WTC11 (cell line): ENCODE measurements around the gene AIG1. TPM values are rescaled to one million over a fixed set of nuclear protein-coding genes. Genes with fewer than 3 reads are reported as not detected.

ENCODE experiments used
- ATAC-seq: fragments of 200-7000 bp; cut with Tn5 transposase; 2 replicates; pipeline ENCODE4 v1.10.0; 2021; ENCODE audit warnings: mild to moderate bottlenecking, moderate library complexity
- CTCF ChIA-PET: fragments of 300-600 bp; sonication (Branson Sonifier 250); formaldehyde crosslinking; loops from one replicate; lab custom pipeline; 2021; ENCODE audit warnings: antibody characterized with exemption; lab: Charles Lee
- POLR2A ChIA-PET: fragments of 350-600 bp; sonication (Branson Sonifier 250); formaldehyde crosslinking; loops from one replicate; lab custom pipeline; 2021; ENCODE audit warnings: antibody characterized with exemption; lab: Charles Lee
- DNase-seq: peaks from one replicate; pipeline ENCODE4 v3.0.0; 2021; ENCODE audit warnings: low spot score
- H3K27ac Mint-ChIP-seq: 2 replicates; pipeline ENCODE4 v1.8.0; 2021; ENCODE audit warnings: mixed read lengths
- H3K27me3 Mint-ChIP-seq: 2 replicates; pipeline ENCODE4 v1.8.0; 2021; ENCODE audit warnings: low read depth, mild to moderate bottlenecking, moderate library complexity, mixed read lengths
- H3K36me3 Mint-ChIP-seq: 2 replicates; pipeline ENCODE4 v1.8.0; 2021; ENCODE audit warnings: mixed read lengths
- H3K4me1 Mint-ChIP-seq: 2 replicates; pipeline ENCODE4 v1.8.0; 2022; ENCODE audit warnings: mixed read lengths
- H3K4me3 Mint-ChIP-seq: 2 replicates; pipeline ENCODE4 v1.8.0; 2021; ENCODE audit warnings: mild to moderate bottlenecking, moderate library complexity, mixed read lengths
- H3K9me3 Mint-ChIP-seq: 2 replicates; pipeline ENCODE4 v1.8.0; 2021; ENCODE audit warnings: mixed read lengths
- CREM ChIP-seq: sonication (generic); formaldehyde crosslinking; IDR thresholded peaks from 2 replicates; pipeline ENCODE4 v1.8.1; 2022; ENCODE audit warnings: mild to moderate bottlenecking, missing genetic modification reagents, moderate library complexity
- ELF4 ChIP-seq: sonication (generic); formaldehyde crosslinking; IDR thresholded peaks from 2 replicates; pipeline ENCODE4 v1.8.1; 2022; ENCODE audit warnings: low read depth, mild to moderate bottlenecking, moderate library complexity, missing genetic modification reagents
- ETV6 ChIP-seq: sonication (generic); formaldehyde crosslinking; IDR thresholded peaks from 2 replicates; pipeline ENCODE4 v1.8.1; 2022; ENCODE audit warnings: mild to moderate bottlenecking, missing genetic modification reagents
- GTF2I ChIP-seq: fragments of 250-450 bp; sonication (Bioruptor Pico); conservative IDR thresholded peaks from 2 replicates; pipeline ENCODE4 v1.4.0; 2021; ENCODE audit warnings: mild to moderate bottlenecking
- IRF2 ChIP-seq: sonication (generic); formaldehyde crosslinking; IDR thresholded peaks from 2 replicates; pipeline ENCODE4 v1.8.0; 2022; ENCODE audit warnings: low read depth, missing genetic modification reagents, borderline replicate concordance
- MLX ChIP-seq: sonication (generic); formaldehyde crosslinking; IDR thresholded peaks from 2 replicates; pipeline ENCODE4 v1.8.1; 2023; ENCODE audit warnings: mild to moderate bottlenecking, missing genetic modification reagents, moderate library complexity
- MYBL2 ChIP-seq: sonication (generic); formaldehyde crosslinking; IDR thresholded peaks from 2 replicates; pipeline ENCODE4 v1.8.1; 2023; ENCODE audit warnings: mild to moderate bottlenecking, moderate library complexity, missing genetic modification reagents
- NFE2L1 ChIP-seq: sonication (generic); formaldehyde crosslinking; IDR thresholded peaks from 2 replicates; pipeline ENCODE4 v1.8.1; 2023; ENCODE audit warnings: missing genetic modification reagents
- NR2C2 ChIP-seq: sonication (generic); formaldehyde crosslinking; IDR thresholded peaks from 2 replicates; pipeline ENCODE4 v1.8.0; 2022; ENCODE audit warnings: mild to moderate bottlenecking, missing genetic modification reagents
- NR3C1 ChIP-seq: sonication (generic); formaldehyde crosslinking; conservative IDR thresholded peaks from 2 replicates; pipeline ENCODE4 v1.8.1; 2023; ENCODE audit warnings: low read depth, mild to moderate bottlenecking, missing genetic modification reagents
- SP1 ChIP-seq: sonication (generic); formaldehyde crosslinking; conservative IDR thresholded peaks from 2 replicates; pipeline ENCODE4 v1.8.1; 2022; ENCODE audit warnings: missing genetic modification reagents
- TCF7 ChIP-seq: sonication (generic); formaldehyde crosslinking; IDR thresholded peaks from 2 replicates; pipeline ENCODE4 v1.8.0; 2022; ENCODE audit warnings: mild to moderate bottlenecking, low read depth, missing genetic modification reagents, moderate library complexity
- ZNF121 ChIP-seq: sonication (generic); formaldehyde crosslinking; IDR thresholded peaks from 2 replicates; pipeline ENCODE4 v1.8.0; 2023; ENCODE audit warnings: missing genetic modification reagents
- ZNF138 ChIP-seq: sonication (generic); formaldehyde crosslinking; conservative IDR thresholded peaks from 2 replicates; pipeline ENCODE4 v1.8.1; 2022; ENCODE audit warnings: mild to moderate bottlenecking, moderate library complexity, missing genetic modification reagents
- ZNF396 ChIP-seq: fragments of 250-450 bp; sonication (Bioruptor Pico); IDR thresholded peaks from 2 replicates; pipeline ENCODE4 v1.8.0; 2021; ENCODE audit warnings: mild to moderate bottlenecking, moderate library complexity, borderline replicate concordance
- total RNA-seq: library from RNA; stranded (reverse); gene quantifications from 3 replicates; pipeline ENCODE4 v1.2.3, GENCODE V29; 2021
- TF ChIP-seq, protein P1 (sequence below): fragments of 200-600 bp; IDR thresholded peaks from 2 replicates; pipeline ENCODE4 v1.8.0; 2022; ENCODE audit warnings: antibody characterized with exemption
- TF ChIP-seq, protein P2 (sequence below): sonication (generic); formaldehyde crosslinking; IDR thresholded peaks from 2 replicates; pipeline ENCODE4 v1.8.1; 2023; ENCODE audit warnings: mild to moderate bottlenecking, missing genetic modification reagents
- TF ChIP-seq, protein P3 (sequence below): sonication (generic); formaldehyde crosslinking; IDR thresholded peaks from 2 replicates; pipeline ENCODE4 v1.8.0; 2022; ENCODE audit warnings: mild to moderate bottlenecking, missing genetic modification reagents

The AIG1 gene
- total RNA-seq, 1 experiment from 2014 or later = 38.8 TPM

DNA sequence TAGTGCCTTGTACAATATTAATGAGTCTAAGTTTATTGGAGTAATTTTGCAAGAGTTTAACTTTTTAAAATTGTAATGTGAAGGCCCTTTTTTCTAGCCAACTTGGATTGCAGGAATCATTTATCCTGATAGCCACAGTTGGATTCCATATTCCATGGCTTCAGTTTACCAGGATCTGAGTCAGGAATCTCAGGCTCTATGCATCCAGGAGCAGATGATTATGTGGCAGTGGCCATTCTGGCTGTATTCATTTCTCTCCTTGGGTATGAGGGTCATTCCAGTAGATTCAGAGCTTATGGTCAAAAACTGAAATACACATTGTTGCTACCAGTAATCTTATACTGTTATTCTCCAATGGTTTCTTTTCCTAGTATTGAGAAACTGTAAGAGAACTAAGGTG lies 2.9 kb downstream of the AIG1 start:
- H3K4me1 Mint-ChIP-seq = peaks cover 68% of the 10 kb centered on the region
- ATAC-seq = no peak
- no peak overlapping the region for H3K4me3 Mint-ChIP-seq
- no peak for TF ChIP-seq ZNF138 (CRISPR knock-in tag)
- TF ChIP-seq, all 79 proteins: peak for 0
- DNase-seq = no peak
- Mint-ChIP-seq H3K36me3 (peaks cover 14% of the 10 kb centered on the region), H3K27ac (0 out of 2 replicates have a peak overlapping the region, but pooled peaks have one; percentile 44), H3K27me3 (no peaks in the 10 kb centered on the region), H3K9me3 (peaks cover 11% of the 10 kb centered on the region)
- ChIA-PET CTCF (interaction anchor here (1.0 kb wide), 1 partner anchor 274 kb away, joined by 3 read pairs; no protein-coding TSS in a partner anchor), POLR2A (no interaction called here)

DNA sequence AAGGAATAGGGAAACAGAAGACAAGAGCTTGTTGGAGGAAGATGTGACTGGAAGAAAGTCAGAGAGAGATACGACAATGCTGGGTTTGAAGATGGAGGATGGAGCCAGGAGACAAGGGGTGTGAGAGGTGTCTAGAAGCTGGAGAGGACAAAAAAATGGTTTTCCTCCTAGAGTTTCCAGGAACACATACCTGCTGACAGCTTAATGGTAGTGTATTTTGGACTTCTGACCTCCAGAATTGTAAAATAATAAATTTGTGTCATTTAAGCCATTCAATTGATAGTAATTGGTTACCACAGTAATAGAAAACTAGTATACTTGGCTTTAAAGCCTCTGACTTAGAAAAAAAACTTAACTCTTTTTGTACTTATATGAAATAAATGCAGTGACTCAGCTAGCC lies 3.6 kb downstream of the AIG1 start:
- Mint-ChIP-seq H3K4me1 (peaks cover 62% of the 10 kb centered on the region), H3K27ac (0 out of 2 replicates have a peak overlapping the region, but pooled peaks have one; percentile 44), H3K4me3 (no peak overlapping the region), H3K27me3 (no peaks in the 10 kb centered on the region), H3K36me3 (peaks cover 14% of the 10 kb centered on the region), H3K9me3 (peaks cover 7% of the 10 kb centered on the region)
- ATAC-seq (no peak), DNase-seq (no peak)
- TF ChIP-seq NR3C1 (CRISPR knock-in tag) (no peak), ELF4 (no peak), SP1 (CRISPR knock-in tag) (no peak), TCF7 (CRISPR knock-in tag) (no peak), NR2C2 (CRISPR knock-in tag) (no peak), ZNF396 (CRISPR knock-in tag) (no peak)
- TF ChIP-seq, protein P1, sequence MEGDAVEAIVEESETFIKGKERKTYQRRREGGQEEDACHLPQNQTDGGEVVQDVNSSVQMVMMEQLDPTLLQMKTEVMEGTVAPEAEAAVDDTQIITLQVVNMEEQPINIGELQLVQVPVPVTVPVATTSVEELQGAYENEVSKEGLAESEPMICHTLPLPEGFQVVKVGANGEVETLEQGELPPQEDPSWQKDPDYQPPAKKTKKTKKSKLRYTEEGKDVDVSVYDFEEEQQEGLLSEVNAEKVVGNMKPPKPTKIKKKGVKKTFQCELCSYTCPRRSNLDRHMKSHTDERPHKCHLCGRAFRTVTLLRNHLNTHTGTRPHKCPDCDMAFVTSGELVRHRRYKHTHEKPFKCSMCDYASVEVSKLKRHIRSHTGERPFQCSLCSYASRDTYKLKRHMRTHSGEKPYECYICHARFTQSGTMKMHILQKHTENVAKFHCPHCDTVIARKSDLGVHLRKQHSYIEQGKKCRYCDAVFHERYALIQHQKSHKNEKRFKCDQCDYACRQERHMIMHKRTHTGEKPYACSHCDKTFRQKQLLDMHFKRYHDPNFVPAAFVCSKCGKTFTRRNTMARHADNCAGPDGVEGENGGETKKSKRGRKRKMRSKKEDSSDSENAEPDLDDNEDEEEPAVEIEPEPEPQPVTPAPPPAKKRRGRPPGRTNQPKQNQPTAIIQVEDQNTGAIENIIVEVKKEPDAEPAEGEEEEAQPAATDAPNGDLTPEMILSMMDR = no peak
- TF ChIP-seq, protein P2, sequence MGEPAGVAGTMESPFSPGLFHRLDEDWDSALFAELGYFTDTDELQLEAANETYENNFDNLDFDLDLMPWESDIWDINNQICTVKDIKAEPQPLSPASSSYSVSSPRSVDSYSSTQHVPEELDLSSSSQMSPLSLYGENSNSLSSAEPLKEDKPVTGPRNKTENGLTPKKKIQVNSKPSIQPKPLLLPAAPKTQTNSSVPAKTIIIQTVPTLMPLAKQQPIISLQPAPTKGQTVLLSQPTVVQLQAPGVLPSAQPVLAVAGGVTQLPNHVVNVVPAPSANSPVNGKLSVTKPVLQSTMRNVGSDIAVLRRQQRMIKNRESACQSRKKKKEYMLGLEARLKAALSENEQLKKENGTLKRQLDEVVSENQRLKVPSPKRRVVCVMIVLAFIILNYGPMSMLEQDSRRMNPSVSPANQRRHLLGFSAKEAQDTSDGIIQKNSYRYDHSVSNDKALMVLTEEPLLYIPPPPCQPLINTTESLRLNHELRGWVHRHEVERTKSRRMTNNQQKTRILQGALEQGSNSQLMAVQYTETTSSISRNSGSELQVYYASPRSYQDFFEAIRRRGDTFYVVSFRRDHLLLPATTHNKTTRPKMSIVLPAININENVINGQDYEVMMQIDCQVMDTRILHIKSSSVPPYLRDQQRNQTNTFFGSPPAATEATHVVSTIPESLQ = no peak
- ChIA-PET CTCF (no interaction called here), POLR2A (no interaction called here)

GRCh38 chr6:143064951-143065683 lies 4.4 kb downstream of the AIG1 start:
- CTCF ChIA-PET = no interaction called here
- POLR2A ChIA-PET = no interaction called here

DNA sequence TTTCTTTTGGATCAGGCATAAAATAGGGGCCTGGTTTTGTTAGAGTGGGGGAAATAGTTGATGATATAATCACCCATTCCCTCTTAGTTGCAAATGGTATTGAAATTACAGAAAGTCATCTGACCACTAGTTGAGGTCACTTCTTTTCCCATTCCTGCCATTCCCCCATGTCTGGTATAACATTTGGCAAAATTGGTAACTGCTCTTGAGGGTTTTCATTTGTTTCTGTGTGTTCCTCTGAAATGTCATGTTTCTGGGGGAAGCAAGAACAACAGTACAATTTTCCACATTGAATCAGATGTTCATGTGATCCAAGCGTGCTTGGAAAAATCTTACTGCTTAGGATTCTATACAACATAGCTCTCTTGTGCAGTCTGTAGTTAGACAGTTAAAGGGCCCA lies 7.3 kb downstream of the AIG1 start:
- Mint-ChIP-seq H3K4me3 (no peak overlapping the region), H3K27me3 (no peaks in the 10 kb centered on the region), H3K36me3 (peaks cover 14% of the 10 kb centered on the region), H3K9me3 (peaks cover 7% of the 10 kb centered on the region), H3K4me1 (peaks cover 32% of the 10 kb centered on the region), H3K27ac (0 out of 2 replicates have a peak overlapping the region, but pooled peaks have one; percentile 46)
- DNase-seq (no peak), ATAC-seq (no peak)
- POLR2A ChIA-PET = no interaction called here
- CTCF ChIA-PET = no interaction called here
- no peak for TF ChIP-seq ZNF121 (CRISPR knock-in tag)
- TF ChIP-seq MYBL2 (CRISPR knock-in tag) = no peak
- TF ChIP-seq CREM (CRISPR knock-in tag) = no peak
- TF ChIP-seq, protein P1 = no peak
- TF ChIP-seq IRF2 = no peak
- TF ChIP-seq, protein P3, sequence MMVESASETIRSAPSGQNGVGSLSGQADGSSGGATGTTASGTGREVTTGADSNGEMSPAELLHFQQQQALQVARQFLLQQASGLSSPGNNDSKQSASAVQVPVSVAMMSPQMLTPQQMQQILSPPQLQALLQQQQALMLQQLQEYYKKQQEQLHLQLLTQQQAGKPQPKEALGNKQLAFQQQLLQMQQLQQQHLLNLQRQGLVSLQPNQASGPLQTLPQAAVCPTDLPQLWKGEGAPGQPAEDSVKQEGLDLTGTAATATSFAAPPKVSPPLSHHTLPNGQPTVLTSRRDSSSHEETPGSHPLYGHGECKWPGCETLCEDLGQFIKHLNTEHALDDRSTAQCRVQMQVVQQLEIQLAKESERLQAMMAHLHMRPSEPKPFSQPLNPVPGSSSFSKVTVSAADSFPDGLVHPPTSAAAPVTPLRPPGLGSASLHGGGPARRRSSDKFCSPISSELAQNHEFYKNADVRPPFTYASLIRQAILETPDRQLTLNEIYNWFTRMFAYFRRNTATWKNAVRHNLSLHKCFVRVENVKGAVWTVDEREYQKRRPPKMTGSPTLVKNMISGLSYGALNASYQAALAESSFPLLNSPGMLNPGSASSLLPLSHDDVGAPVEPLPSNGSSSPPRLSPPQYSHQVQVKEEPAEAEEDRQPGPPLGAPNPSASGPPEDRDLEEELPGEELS (CRISPR knock-in tag) = no peak
- no peak for TF ChIP-seq NFE2L1
- TF ChIP-seq GTF2I (CRISPR knock-in tag) = no peak

More at GRCh38 chr6:143064951-143065683, 4.4 kb downstream of the AIG1 start:
- no peak for ATAC-seq
- Mint-ChIP-seq H3K9me3 (peaks cover 7% of the 10 kb centered on the region), H3K4me3 (no peak overlapping the region), H3K27me3 (no peaks in the 10 kb centered on the region), H3K4me1 (peaks cover 54% of the 10 kb centered on the region), H3K36me3 (peaks cover 14% of the 10 kb centered on the region), H3K27ac (peak overlapping the region; percentile 29)
- no peak for TF ChIP-seq ETV6 (CRISPR knock-in tag)
- TF ChIP-seq ZNF138 (CRISPR knock-in tag) = no peak
- TF ChIP-seq ZNF396 (CRISPR knock-in tag) = no peak
- no peak for TF ChIP-seq NR2C2 (CRISPR knock-in tag)
- TF ChIP-seq MLX = no peak
- no peak for TF ChIP-seq GTF2I (CRISPR knock-in tag)
- TF ChIP-seq, all 79 proteins: peak for 0
- no peak for DNase-seq
